Measurements from ENCODE around the gene OPCML.

The OPCML gene

GRCh38 chr11:133058501-133058900, 473.8 kb downstream of the OPCML start:
- H3K4me3 ChIP-seq (ENCODE audit: low read length) = no peak overlapping the region
- DNase-seq (ENCODE audit: low read depth) = no peak
- no peak for TF ChIP-seq CTCF (conservative IDR thresholded peaks at IDR 0.05; ENCODE audit: low read length)

GRCh38 chr11:133053124-133053776, 479.1 kb downstream of the OPCML start:
- no peak overlapping the region for H3K4me3 ChIP-seq (ENCODE audit: low read length)
- DNase-seq (ENCODE audit: low read depth) = no peak
- TF ChIP-seq CTCF (conservative IDR thresholded peaks at IDR 0.05; ENCODE audit: low read length) = no peak

GRCh38 chr11:133052537-133052936, 479.8 kb downstream of the OPCML start:
- no peak for DNase-seq (ENCODE audit: low read depth)
- no peak overlapping the region for H3K4me3 ChIP-seq (ENCODE audit: low read length)
- no peak for TF ChIP-seq CTCF (conservative IDR thresholded peaks at IDR 0.05; ENCODE audit: low read length)

- DNase-seq (ENCODE audit: low read depth) = no peak
- no peak overlapping the region for H3K4me3 ChIP-seq (ENCODE audit: low read length)
- TF ChIP-seq CTCF (conservative IDR thresholded peaks at IDR 0.05; ENCODE audit: low read length) = no peak
Observed at GRCh38 chr11:133049244-133050019, 482.9 kb downstream of the OPCML start.

GRCh38 chr11:133048270-133048669, 484.0 kb downstream of the OPCML start:
- H3K4me3 ChIP-seq (ENCODE audit: low read length) = no peak overlapping the region
- no peak for DNase-seq (ENCODE audit: low read depth)
- no peak for TF ChIP-seq CTCF (conservative IDR thresholded peaks at IDR 0.05; ENCODE audit: low read length)

GRCh38 chr11:133047771-133048115, 484.6 kb downstream of the OPCML start:
- TF ChIP-seq CTCF (conservative IDR thresholded peaks at IDR 0.05; ENCODE audit: low read length) = no peak
- no peak overlapping the region for H3K4me3 ChIP-seq (ENCODE audit: low read length)
- no peak for DNase-seq (ENCODE audit: low read depth)

All from AG10803 (cell line).